Stimulated activated CD4-positive, alpha-beta T cell treated with anti-CD3 and anti-CD28 coated beads, Interleukin-15, amount 100 ng/mL, for 24 hours (primary cell): ENCODE data around the gene ARF3.

Experiments used
- DNase-seq: peaks from one replicate; pipeline ENCODE4 v3.0.0-alpha.2; 2020

ARF3 gene

DNA sequence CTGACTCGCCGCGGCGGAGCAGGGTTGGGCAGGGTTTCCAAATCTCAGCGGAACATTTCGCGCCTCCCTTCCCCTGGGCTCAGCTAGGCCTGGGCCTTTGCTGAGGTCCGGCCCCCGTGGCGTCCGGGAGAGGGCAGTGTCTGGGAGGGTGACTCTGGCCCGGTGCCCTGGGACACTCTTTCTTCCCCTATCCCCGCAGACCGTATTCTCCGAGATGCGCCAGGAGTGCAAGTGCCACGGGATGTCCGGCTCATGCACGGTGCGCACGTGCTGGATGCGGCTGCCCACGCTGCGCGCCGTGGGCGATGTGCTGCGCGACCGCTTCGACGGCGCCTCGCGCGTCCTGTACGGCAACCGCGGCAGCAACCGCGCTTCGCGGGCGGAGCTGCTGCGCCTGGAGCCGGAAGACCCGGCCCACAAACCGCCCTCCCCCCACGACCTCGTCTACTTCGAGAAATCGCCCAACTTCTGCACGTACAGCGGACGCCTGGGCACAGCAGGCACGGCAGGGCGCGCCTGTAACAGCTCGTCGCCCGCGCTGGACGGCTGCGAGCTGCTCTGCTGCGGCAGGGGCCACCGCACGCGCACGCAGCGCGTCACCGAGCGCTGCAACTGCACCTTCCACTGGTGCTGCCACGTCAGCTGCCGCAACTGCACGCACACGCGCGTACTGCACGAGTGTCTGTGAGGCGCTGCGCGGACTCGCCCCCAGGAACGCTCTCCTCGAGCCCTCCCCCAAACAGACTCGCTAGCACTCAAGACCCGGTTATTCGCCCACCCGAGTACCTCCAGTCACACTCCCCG, 23.9 kb upstream of the ARF3 start:
- DNase-seq = peak; percentile 48

DNA sequence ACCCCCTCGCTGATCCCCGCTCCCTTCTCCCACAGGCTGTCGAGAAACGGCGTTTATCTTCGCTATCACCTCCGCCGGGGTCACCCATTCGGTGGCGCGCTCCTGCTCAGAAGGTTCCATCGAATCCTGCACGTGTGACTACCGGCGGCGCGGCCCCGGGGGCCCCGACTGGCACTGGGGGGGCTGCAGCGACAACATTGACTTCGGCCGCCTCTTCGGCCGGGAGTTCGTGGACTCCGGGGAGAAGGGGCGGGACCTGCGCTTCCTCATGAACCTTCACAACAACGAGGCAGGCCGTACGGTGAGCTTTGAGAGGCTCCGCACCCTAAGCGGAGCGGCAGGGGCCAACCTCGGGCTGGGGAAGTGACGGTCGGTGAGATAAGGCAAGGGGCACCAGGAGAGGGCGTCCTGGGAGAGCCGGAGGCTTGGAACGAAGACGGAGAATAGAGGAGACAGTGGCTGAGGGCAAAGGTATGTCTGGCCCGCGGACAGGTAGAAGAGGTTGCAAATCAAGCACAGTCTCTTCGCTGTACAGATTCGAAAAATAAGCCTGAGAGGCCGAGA, 23.2 kb upstream of the ARF3 start:
- peak; percentile 55 for DNase-seq

DNA sequence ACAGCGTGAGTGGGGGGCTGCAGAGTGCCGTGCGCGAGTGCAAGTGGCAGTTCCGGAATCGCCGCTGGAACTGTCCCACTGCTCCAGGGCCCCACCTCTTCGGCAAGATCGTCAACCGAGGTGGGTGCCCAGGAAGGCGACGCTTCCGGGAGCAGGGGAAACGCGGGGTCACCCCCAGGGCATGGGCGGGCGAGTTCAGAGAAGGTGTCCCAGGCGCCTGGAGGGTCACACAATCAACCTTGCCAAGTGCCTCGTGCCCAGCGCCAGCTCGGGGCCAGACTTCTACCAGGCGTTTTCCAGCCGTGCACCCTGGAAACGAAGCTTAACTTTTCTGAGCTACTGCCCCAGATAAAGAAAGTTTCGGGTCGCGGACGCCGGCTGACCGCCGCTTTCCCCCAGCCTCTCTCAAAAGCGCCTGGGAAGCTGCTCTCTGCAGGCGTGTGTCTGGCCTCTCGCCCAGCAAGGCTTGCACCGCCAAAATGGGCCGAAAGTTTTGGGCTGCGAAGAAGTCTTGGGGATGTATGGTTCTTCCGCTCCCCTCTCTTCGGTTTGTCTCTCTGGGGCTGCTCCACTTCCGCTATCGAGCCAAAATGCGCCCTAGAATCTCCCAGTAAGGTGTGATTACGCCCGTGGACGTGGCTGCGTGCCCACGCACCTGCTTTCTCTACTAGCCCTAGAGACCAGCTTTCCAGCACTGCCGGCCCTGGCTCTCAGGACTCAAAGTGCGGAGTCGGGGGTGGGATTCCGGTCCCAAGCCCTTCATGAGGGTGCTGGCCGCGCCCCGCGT, 22.5 kb upstream of the ARF3 start:
- peak; percentile 35 for DNase-seq

DNA sequence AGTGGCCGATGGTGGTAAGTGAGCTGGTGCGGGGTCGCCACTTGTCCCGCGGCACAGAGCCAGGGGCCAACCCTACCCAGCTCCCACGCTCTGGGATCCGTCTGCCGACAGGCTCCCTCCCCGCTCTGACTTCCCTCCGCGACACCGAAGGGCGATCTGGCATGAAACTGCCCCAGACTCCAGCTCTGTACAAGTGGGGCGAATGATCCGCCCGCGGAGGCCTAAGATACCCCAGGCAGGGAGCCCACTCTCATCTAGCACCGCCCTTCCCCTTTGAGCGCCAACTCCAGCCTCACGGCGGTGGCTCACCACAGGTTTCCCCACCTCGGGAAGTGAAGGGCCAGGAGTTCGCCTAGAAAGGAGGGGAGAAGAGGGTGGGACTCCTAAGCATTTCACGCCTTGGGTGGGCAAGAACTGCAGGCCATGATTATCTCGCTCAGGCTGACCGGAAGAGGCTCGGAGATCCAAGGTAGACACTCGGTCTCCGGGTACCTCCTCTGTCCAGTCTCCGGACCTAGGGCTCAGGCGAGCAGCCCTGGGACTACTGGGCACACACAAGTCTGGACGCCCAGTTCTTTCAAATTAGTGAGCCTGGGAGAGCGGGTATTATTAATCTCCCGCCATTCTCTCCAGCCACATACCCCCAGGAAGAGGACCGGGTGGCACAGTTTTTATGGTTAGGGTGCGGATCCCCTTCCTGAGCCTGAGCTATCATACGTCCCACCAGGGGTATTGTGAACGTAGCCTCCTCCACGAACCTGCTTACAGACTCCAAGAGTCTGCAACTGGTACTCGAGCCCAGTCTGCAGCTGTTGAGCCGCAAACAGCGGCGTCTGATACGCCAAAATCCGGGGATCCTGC, 21.7 kb upstream of the ARF3 start:
- DNase-seq = no peak

DNA sequence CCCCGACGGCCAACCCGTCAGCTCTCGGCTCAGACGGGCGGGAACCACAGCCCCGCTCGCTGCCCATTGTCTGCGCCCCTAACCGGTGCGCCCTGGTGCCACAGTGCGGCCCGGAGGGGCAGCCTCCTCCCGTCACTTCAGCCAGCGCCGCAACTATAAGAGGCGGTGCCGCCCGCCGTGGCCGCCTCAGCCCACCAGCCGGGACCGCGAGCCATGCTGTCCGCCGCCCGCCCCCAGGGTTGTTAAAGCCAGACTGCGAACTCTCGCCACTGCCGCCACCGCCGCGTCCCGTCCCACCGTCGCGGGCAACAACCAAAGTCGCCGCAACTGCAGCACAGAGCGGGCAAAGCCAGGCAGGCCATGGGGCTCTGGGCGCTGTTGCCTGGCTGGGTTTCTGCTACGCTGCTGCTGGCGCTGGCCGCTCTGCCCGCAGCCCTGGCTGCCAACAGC, 21.0 kb upstream of the ARF3 start, which contains the start of gene WNT1:
WNT1 (plus strand) TSS at position 32 of the 450 bp plus-strand sequence; CDS start at position 361, 329 bp downstream.
- DNase-seq = peak; percentile 35

DNA sequence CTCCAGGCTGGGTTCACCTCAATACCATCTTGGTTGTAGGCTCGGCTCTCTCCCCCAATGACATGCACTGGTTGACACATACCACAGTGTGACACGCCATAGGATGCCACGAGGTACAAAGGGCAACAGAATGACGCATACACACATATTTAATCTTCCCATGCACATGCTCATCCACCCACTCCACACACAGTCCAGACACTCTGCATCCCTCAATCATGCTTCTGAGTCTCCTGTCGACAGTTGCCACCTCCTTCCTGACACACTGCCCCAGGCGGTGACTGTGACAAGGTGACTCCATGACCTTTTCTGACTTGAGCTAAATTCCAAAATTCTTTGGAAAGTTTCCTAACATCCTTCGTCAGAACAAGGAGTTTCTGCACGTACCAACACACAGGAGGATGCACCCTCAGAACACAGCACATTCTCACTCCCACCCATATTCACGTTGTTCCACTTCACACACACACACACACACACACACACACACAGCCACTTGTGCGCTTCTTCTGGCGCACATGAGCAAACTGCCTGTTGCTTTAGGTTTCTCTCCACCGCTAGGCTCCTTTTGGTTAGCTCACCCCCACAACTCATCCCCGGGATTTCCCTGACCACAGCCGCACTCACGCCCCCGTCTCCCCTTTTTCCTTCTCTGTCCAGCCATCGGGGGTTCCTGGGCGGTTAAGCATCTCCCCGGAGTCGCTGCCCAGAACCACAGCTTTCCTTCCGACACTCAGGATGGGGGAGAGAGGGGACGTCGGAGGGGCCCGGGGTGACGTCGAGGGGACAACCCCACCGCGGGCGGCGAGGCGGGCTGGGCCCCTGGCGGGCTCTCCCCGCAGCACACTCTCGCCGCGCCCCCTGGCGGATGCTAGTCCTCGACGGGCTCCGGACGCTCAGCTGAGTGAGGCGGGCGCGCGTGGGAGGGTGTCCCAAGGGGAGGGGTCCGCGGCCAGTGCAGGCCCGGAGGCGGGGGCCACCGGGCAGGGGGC, 20.3 kb upstream of the ARF3 start:
- DNase-seq = peak; percentile 91

DNA sequence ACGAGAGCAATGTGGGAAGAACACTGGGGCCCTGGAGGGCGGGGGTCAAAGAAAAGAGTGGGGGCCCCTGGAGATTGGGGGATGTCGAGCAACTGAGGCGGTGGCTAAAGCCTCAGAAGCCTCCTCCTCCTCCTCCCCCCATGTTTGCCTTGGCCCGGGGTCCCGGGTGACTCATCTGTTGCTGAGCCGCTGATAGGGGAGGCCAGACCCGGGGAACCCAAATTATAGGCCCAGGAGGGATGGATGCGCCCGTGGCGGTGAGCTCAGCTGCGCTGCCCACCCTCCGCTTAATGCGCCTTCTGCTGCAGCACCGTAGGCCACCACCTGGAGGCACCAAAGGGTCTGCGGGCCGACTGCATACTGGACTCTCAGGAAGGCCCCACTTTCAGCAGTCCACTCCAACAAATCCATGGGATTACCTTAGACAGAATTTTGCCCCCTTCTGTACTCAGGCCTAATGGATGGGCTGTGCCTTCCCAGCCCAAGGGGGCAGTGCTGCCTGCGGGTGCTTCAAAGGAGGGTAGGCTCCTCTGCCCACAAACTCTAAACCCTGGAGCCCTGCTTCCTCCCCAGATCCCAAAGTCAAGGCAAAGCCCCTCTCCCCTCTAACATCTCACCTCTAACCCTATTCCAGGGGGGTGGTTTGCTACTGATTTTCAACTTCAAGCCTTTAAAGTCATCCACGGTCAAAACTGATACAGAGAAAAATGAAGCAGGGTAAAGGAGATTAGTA, 16.8 kb upstream of the ARF3 start:
- peak; percentile 58 for DNase-seq

DNA sequence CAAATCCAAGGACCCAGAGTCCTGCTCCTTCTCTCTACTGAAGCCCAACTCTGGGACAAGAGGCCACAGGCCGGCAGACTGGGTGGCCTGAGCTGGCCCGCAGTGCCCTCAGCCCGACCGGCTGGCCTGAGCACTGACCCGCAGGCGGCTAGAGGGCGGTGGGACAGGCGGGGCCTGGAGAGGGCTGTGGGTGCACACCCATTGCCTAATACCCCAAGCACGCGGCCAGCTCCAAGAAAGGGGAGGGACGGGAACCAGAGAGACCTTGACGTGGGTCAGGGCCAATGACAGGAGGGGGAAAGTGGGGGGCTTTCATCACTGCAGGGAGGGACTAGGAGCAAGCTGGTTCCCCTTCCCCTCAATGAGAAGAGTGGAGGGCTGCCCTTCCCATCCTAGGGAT, 16.2 kb upstream of the ARF3 start:
- no peak for DNase-seq

DNA sequence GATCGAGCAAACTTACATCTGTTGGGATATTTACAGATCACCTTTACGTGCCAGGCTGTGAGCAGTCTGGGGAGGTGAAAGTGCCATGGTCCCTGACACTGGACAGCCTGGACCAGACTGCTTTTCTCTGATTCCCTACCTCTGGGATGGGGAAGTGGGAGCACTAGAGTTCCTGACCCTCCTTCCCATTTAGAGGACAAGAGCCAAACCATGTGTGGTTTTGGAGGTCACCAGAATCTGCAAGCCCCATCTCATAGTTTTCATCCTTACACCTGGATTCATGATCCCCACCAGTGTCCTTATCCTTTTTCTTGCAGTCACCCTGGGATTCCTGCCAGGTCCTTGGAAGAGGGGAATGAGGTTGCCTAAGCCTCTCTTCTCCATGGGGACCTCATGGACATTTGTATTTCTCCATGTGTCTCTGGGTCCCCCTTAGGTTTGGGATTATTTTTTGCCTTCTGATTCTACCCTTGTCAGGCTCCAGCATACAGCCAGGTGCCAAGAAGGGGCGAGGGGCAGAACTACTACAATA, 15.7 kb upstream of the ARF3 start:
- DNase-seq = no peak

DNA sequence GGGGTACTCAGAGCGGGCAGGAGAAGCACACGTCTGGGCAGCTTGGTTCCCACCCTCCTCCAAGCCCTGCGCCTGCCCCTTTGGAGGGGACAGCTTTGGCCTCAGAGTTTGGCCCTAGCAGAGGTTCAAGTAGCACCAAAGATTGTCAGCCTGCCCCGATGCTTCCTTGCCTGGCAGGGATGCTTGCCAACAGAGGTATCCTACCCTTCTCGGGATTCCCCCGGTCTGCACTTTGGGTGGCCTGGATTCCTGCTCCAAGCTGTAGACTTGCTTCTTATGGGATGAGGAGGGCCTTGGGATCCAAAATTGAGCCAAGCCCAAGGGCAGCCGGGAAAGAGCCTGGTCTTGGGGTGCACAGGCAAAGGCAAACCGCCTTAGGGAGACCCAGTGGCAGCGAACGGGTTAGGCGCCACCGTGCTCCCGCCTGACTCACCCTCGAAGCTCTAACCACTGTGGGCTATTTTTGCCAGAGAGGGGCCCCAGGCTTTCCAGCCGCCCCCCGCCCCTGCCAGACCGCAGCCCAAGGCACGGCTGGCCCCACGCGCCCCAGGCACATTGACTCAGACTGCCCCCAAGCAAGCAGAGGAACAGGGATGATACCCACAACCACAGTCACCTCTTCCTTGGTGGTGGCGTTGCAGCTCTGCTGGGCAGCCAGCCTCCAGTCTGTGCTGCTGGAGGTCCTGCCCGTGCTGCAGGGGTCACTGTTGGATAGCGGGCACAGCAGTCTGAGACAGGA, 15.1 kb upstream of the ARF3 start:
- DNase-seq = peak; percentile 68

DNA sequence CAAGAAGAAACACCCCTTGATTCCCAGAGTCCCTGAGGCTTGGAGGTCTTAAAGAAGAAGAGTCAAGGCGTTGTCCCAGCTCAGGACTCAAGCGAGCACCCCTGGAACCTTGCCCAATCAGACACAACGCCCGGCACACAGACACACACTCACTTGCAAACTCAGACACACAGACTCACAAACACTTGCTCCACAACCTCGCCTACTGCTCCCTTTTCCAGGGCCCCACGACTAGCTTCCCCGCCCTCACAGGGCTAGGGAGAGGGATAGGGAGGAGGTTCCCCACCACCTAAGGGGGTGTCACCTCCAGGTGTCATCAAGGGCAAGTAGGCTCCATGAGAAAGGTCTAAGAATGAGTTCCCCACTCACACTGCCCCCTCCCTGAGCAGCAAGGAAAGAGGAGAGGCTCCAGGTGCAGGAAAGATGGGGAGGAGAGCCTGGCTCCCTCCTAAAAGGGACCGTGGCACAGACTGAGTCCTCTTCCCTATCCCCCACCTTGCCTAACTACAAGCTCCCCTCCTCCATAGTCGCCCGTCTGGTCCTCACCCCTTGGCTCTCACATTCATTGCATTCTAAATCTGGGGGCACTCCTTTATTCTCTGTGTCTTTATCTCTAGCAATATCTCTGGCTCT, 13.5 kb upstream of the ARF3 start:
- no peak for DNase-seq

DNA sequence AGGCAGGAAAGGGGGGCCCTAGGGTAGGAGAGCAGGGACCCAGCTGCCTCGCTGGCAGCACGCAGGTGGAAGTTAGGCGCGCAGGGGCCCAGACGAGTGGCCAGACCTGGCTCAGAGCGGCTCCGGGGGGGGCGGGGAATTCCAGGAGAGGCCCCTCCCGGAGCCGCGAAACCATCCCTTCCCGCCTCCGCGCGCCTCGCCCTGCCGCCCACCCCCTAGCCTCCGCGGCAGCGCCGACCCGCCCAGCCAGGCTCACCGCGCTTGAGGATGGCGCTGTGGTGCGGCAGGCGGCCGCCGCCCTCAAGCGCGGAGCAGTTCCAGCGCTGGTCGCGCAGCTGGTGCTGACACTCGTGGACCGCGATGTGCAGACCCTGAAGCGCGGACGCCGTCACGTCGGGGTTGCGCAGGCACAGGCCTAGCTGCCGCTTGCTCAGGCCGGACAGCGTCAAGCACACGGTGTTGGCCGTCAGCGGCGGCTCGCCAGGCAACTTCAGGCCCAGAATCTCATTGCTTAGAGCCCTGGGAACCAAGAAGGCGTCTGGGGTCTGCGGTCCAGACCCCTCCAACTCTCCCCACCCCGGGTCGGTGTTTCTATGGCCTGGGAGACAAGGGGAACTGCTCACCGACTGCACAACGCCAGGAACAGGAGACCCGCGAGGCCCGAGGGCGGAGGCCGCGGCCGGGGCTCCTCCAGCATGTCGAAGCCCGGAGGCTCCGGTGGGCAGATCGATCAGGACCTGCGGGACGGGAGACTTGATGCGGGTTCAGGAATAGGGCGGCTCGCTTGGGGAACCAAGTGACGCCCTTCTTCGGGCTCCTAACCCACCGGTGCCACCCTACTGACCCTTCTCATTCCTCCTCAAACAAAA, 12.8 kb upstream of the ARF3 start:
- peak; percentile 57 for DNase-seq

DNA sequence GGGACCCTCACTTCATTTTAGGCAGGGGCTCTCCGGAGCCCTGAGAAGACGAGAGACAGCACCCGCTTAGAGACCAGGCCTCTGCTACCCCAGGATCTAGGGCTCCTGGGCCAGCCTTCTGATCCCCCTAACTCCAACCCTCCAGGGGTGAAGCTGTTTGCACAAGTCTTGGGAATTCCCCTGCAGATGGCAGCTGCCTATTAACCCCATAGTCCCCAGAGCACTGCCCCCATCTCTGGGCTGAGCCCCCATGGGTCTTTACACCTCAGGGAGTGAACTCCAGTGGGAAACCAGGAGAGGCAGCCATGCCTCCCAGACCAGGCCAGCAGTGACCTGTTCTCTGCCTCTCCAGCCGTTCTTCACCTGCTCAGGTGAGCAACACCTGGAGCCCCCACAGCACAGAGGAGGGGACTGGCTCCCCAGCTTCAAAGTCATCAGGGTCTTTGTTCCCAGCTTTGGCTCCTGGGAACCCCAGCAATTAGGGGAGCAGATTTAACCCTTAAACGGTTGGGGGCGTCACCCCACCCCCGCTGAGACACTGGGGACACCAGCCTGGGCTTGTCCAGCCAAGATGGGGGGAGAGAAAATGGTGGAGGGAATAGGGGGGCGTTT, 12.0 kb upstream of the ARF3 start:
- no peak for DNase-seq

DNA sequence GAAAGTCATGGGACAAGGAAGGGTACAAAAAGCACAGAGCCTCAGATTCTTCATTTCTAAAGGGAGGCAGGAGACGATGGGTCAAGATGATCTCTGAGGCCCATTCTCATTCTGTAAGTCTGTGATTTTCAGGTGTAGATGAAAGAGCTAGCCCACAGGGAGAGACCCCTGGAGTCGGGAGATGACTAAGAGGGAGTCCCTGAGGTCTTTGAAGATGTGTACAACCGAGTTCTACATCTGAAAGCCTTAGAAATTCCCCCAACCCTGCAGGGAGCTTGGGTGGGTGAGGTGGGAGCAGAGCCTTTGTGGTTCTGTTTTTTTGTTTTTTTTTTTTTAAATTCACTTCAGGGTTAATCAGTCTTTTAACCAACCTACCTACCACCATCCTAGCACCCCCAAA, 11.2 kb upstream of the ARF3 start:
- DNase-seq = no peak

DNA sequence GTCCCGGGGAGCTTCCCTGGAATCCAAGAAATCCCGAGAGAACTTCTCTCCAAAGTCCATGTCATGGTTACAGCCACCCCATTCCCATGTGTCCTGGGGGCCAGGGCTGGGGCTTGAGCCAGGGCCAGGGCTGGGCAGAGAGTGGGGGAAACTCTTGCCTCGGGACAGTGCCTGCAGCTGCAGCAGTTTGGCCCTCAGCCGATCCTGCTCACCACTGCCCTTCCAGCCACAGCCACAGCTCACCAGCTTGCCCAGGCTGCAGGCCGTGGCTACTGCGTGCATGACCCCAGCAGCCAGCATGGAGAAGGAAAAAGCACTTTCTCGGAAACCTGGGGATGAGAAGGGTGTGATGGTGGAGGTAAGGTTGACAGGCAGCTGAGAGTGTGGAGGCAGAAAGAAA, 10.7 kb upstream of the ARF3 start:
- no peak for DNase-seq

DNA sequence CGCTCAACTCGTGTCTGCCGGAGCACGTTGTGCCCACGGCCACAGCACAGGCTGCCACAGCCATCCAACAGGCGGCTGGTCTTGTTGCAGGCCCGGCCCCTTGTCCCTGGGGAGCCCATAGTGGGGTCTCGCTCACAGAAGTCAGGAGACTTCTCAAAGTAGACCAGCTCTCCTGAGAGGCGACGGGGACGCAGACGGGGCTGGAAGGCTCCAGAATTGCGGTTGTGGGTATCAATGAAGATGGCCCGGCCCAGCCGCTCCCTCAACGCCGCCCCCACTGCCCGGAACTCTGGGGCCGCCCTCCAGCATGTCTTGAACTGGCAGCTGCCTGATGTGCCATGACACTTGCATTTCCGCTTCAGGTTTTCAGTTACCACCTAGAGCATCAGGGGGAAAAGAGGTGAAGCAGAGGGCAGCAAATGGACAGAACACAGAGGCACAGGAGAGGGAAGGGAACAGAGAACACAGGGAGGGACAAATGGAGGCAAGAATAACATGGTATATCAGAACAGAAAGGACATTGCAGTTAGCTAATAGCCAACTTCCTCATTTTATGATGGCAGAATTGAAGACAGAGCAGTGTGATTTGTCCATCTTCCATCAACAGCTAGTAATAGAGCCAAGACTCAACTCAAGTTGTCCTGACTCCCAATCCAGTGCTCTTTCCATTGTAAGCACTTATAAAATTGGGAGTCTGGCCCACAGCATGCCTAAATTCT, 9.0 kb upstream of the ARF3 start:
- DNase-seq = no peak

DNA sequence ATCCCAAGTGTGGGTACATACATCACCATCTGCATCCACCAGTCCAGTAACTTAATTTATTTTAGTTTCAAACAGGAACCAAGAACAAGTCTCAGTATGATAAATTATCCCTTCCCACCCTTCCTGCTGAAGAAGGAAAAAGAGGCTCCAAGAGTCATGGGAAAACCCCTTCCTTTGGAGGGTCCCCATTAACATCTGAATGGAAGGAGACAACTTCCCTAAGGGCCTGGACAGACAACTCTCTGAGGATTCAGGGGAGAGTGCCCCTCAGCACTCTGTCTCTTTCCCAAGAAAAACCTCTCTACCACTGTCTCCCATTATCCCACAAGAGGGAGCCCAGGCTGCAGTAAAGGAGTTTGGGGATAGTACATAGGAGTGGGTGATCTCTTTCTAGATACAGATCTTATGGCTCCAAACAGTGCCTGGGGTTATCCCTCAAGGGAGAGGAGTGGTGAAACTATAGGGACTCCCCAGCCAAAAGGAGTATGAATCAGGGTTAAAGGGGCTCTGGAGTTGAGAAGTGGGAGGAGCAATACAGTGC, 8.1 kb upstream of the ARF3 start:
- no peak for DNase-seq
